Tibial nerve (tissue), 3 donors: ENCODE results near the gene TFAP2D.

Experiments
- POLR2A ChIP-seq, 2 donors: fragments of 450-650 bp; IDR thresholded peaks; one replicate each; pipeline ENCODE4 v1.6.1; 2017; ENCODE audit warnings: antibody characterized with exemption in 2 of 2, mild to moderate bottlenecking in 2 of 2, moderate library complexity in 2 of 2
- TF ChIP-seq, protein P1 (sequence below), 5 experiments: fragments of 200-600 bp in 3 of 5; fragments of 450-650 bp in 2 of 5; sonication (generic) in 3 of 5; IDR thresholded peaks; one replicate each; pipeline ENCODE4 v1.5.1; 2016 to 2019; ENCODE audit warnings: antibody characterized with exemption in 5 of 5, mild to moderate bottlenecking in 3 of 5, moderate library complexity in 2 of 5

DNA sequence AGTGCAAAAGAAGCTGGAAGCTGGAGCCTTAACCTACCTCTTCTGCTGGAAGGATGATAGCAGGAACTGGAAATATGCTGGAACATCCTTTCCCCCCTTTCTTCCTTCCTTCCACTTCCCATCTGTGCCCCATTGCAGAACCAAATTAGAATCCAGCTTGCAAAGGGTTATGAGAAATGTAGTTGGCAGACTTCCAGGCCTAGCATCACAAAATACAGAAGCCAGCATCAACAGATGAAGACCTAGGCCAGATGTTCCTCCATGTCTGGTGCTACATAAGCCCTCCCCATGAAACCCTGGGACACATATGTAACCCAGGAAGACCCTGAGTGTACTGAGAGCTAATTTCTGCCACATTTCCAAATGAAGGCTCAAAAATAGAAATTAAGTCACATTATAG is 65.4 kb downstream of the TFAP2D start:
- TF ChIP-seq, protein P1, sequence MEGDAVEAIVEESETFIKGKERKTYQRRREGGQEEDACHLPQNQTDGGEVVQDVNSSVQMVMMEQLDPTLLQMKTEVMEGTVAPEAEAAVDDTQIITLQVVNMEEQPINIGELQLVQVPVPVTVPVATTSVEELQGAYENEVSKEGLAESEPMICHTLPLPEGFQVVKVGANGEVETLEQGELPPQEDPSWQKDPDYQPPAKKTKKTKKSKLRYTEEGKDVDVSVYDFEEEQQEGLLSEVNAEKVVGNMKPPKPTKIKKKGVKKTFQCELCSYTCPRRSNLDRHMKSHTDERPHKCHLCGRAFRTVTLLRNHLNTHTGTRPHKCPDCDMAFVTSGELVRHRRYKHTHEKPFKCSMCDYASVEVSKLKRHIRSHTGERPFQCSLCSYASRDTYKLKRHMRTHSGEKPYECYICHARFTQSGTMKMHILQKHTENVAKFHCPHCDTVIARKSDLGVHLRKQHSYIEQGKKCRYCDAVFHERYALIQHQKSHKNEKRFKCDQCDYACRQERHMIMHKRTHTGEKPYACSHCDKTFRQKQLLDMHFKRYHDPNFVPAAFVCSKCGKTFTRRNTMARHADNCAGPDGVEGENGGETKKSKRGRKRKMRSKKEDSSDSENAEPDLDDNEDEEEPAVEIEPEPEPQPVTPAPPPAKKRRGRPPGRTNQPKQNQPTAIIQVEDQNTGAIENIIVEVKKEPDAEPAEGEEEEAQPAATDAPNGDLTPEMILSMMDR (IDR thresholded peaks at IDR 0.05) = no peak
- TF ChIP-seq POLR2A (IDR thresholded peaks at IDR 0.05) = no peak
